Smooth muscle cell of the brain vasculature (primary cell): Measurements from ENCODE around the gene BIN1.

Experiments
- DNase-seq: peaks from one replicate; pipeline ENCODE4 v3.0.0-alpha.2; 2012; ENCODE audit warnings: low read depth, low spot score

The BIN1 gene

GRCh38 chr2:127058246-127058953 lies 48.6 kb downstream of the BIN1 start:
- no peak for DNase-seq

- no peak for DNase-seq
These were observed 49.3 kb downstream of the BIN1 start for GRCh38 chr2:127057371-127058245.

GRCh38 chr2:127056631-127057370 lies 50.2 kb downstream of the BIN1 start:
- no peak for DNase-seq

- DNase-seq = no peak
These were observed 50.9 kb downstream of the BIN1 start for GRCh38 chr2:127056086-127056485.

GRCh38 chr2:127055786-127056076 lies 51.2 kb downstream of the BIN1 start:
- DNase-seq = no peak

GRCh38 chr2:127054996-127055785 lies 51.8 kb downstream of the BIN1 start:
- DNase-seq = no peak

GRCh38 chr2:127054604-127054930 lies 52.4 kb downstream of the BIN1 start:
- DNase-seq = no peak

- DNase-seq = no peak
These were observed 53.0 kb downstream of the BIN1 start for GRCh38 chr2:127053731-127054603.

GRCh38 chr2:127052771-127053691 lies 53.9 kb downstream of the BIN1 start:
- DNase-seq = no peak

GRCh38 chr2:127052057-127052770 lies 54.7 kb downstream of the BIN1 start:
- no peak for DNase-seq

GRCh38 chr2:127051116-127052056 lies 55.6 kb downstream of the BIN1 start:
- DNase-seq = no peak

GRCh38 chr2:127050803-127051115 lies 56.2 kb downstream of the BIN1 start:
- no peak for DNase-seq

GRCh38 chr2:127049927-127050802 lies 56.8 kb downstream of the BIN1 start:
- no peak for DNase-seq

GRCh38 chr2:127048969-127049897 lies 57.7 kb downstream of the BIN1 start:
- no peak for DNase-seq

- no peak for DNase-seq
These were observed 58.4 kb downstream of the BIN1 start for GRCh38 chr2:127048618-127048935.
